Omental fat pad (tissue), 4 donors: ENCODE results near the gene HIP1R. TPM values are rescaled to one million over a fixed set of nuclear protein-coding genes. Genes with fewer than 3 reads are reported as not detected.

Experiments
- ATAC-seq: fragments of 150-250 bp; one replicate; pipeline ENCODE4 v1.9.1; 2016; ENCODE audit warnings: mild to moderate bottlenecking, moderate library complexity; ENCODE audit not compliant: low FRiP score
- DNase-seq: peaks from one replicate; pipeline ENCODE4 v3.0.0-alpha.2; 2019; ENCODE audit warnings: low spot score
- total RNA-seq, 4 donors: library from RNA; depleted of rRNA; stranded (reverse); fragments of >200 nt; gene quantifications; one replicate each; pipeline ENCODE4 v1.1.0, GENCODE V29; 2016
- TF ChIP-seq, protein P1 (sequence below), 3 donors: fragments of 450-650 bp; IDR thresholded peaks; one replicate each; pipeline ENCODE4 v1.5.1; 2016 to 2017; ENCODE audit warnings: antibody characterized with exemption in 3 of 3, mild to moderate bottlenecking in 3 of 3, moderate library complexity in 2 of 3

Gene HIP1R
- total RNA-seq, 4 donors from 2014 or later: 11.4 to 65.6 (median 22.2) TPM

DNA sequence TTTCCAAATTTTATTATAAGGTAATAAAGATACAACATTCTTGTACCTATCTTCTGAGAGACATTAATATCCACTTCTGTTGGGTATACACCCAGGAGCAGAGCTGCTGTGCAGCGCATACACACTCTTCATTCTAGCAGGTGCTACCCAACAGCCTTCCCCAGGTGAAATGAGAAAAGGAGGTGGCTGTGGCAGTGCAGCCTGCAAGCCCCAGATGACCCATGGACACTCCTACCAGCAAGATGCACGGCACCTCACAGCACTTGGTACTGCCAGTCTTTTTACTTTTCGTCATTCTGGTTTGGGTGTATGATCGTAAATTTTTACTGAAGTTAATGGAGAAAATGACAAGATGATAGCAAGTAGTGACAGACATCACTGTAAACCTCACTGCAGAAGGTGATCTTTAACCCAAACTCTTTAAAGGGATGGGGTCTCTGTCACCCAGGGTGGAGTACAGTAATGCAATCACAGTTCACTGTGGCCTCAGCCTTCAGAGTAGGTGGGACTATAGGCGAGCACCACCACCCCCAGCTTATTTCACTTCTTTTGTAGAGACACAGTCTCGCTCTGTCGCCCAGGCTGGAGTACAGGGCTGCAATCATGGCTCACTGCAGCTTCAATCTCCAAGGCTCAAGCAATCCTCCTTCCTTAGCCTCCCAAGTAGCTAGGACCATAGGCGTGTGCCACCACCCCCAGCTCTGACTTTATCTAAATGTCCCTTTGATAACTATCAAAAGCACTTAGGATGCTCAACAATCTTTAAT lies 34.1 kb downstream of the HIP1R start:
- DNase-seq: no peak

GRCh38 chr12:122870163-122870842 lies 35.0 kb downstream of the HIP1R start:
- TF ChIP-seq, protein P1, sequence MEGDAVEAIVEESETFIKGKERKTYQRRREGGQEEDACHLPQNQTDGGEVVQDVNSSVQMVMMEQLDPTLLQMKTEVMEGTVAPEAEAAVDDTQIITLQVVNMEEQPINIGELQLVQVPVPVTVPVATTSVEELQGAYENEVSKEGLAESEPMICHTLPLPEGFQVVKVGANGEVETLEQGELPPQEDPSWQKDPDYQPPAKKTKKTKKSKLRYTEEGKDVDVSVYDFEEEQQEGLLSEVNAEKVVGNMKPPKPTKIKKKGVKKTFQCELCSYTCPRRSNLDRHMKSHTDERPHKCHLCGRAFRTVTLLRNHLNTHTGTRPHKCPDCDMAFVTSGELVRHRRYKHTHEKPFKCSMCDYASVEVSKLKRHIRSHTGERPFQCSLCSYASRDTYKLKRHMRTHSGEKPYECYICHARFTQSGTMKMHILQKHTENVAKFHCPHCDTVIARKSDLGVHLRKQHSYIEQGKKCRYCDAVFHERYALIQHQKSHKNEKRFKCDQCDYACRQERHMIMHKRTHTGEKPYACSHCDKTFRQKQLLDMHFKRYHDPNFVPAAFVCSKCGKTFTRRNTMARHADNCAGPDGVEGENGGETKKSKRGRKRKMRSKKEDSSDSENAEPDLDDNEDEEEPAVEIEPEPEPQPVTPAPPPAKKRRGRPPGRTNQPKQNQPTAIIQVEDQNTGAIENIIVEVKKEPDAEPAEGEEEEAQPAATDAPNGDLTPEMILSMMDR (IDR thresholded peaks at IDR 0.05): no peak
- ATAC-seq (no peak), DNase-seq (no peak)

More for the DNA sequence above, 34.1 kb downstream of the HIP1R start:
- no peak for ATAC-seq
- TF ChIP-seq, protein P1 (IDR thresholded peaks at IDR 0.05): no peak

GRCh38 chr12:122870867-122871664 lies 35.8 kb downstream of the HIP1R start:
- TF ChIP-seq, protein P1 (IDR thresholded peaks at IDR 0.05): no peak
- no peak for ATAC-seq
- no peak for DNase-seq

GRCh38 chr12:122871851-122872780 lies 36.9 kb downstream of the HIP1R start:
- TF ChIP-seq, protein P1 (IDR thresholded peaks at IDR 0.05): no peak
- ATAC-seq (peak; percentile 17), DNase-seq (no peak)

GRCh38 chr12:122872815-122873361 lies 37.6 kb downstream of the HIP1R start:
- DNase-seq (no peak), ATAC-seq (no peak)
- TF ChIP-seq, protein P1 (IDR thresholded peaks at IDR 0.05): no peak

- ATAC-seq (no peak), DNase-seq (no peak)
- TF ChIP-seq, protein P1 (IDR thresholded peaks at IDR 0.05): no peak
Measured at GRCh38 chr12:122873540-122873939, 38.3 kb downstream of the HIP1R start.
